IPS DF 4.7 (cell line): ENCODE results near the gene FERMT2.

Experiments
- DNase-seq: peaks from one replicate; pipeline ENCODE4 v3.0.0-alpha.2; 2013; ENCODE audit warnings: low spot score; ENCODE audit errors: extremely low read depth

Gene FERMT2

DNA sequence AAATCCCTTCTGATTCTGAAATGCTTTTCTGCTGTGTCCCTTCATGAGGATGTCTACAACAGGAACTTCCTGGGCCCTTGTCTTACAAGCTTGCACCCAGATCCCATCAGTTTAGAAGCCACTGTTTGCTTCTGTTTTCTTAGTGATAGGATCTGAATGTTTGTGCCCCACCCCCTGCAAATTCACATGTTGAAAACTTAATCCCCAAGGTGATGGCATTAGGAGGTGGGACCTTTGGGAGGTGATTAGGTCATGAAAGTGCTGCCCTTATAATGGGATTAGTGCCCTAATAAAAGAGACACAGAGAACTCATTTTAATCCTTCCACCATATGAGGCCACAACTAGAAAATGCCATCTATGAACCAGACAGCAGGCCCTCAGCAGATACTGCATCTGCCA, 123.4 kb downstream of the FERMT2 start:
- no peak for DNase-seq

DNA sequence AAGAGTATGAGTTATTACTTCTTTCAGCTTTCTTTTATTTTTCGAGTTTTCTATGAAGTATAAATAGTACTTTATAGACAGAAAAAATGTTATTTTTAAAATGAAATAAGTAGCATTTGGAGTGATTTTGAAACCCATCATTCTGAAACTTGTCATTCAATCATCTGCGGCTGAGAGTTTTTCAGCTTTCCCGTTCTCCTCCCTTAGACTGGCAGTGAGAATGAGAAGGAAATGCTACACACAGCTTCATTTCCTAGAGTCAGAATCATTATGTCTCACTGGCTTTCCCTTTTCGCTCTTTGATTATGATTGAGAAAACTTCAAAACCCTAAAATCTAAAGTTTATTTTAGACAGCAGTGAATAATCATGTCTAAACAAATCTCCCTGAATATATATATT, 125.8 kb downstream of the FERMT2 start:
- no peak for DNase-seq

DNA sequence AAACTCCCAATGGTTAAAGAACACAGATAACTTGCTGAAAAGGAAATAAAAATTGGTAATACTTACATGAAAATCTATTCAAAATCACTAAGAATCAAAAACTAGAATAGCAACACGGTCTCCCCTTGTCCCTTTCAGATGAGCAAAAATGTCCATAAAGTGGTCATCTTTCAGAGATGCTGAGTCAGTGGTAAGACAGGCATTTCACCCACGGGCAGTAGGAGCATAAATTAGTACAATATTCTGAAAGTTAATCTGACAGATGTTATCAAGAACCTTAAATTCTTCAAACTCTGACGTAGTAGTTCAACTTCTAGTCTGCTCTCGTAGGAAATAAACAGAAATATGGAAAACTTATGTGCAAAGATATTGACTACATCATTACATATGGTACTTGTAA, 126.4 kb downstream of the FERMT2 start:
- DNase-seq = no peak

DNA sequence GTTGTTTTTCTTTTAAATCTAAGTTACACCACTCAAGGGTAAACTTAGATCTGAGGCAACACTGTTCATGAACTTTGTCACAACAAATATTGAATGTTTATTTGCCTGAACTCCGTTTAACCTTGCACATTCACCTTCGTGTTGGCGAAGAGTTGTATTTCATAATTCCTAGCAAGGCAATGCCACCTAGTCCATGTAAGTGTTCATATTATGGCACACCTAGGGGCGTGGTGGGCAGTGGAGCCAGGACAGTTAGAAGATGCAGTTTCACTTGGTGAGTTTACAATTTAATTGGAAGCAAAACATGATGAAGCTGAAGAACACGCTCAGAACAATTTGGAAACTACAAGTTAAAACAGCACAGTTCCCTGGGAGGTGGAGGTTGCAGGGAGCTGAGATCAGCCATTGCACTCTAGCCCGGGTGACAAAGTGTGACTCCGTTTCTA, 129.0 kb downstream of the FERMT2 start:
- no peak for DNase-seq

DNA sequence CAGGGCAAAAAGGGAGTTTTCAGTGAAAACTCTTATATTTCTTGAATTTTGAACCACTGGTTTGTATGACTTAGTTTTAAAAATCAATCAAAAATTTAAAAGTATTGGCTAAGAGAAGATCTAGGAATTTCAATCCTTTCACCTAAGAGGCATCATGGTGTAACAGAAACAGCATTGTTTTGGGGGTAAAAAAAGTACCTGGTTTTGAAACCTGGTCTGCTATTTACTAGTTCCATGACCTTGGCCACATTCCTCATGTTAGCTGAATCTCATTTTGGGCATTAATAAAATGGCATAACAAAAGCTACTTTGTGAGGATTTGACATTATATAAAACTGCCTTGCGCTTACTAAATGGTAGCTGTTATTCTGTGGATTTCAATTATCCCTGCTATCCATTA, 142.7 kb downstream of the FERMT2 start:
- DNase-seq = no peak
